ENCODE measurements around the gene NDC80.
A peak's percentile ranks its signal among the peaks of the same experiment; 100 is the strongest.

GRCh38 chr18:2656237-2656980, 85.1 kb downstream of the NDC80 start:
- TF ChIP-seq RAD51 (IDR thresholded peaks at IDR 0.05; ENCODE audit: borderline replicate concordance, low read depth) (no peak), TCFL5 (CRISPR knock-in tag; conservative IDR thresholded peaks at IDR 0.05) (no peak), SMARCA5 (IDR thresholded peaks at IDR 0.05) (no peak), SRF (CRISPR knock-in tag; IDR thresholded peaks at IDR 0.05) (0 out of 4 replicates have a peak, but pooled peaks of 1 of the 2 experiments have one; percentile 18), GABPB1 (CRISPR knock-in tag; IDR thresholded peaks at IDR 0.05) (no peak; the same call in 1 of the 2 replicates)

Data from K562 (cell line).